Prostate gland (tissue), 2 donors: Measurements from ENCODE around the gene CDH16.
"Not testable (repeated sequence)": the region's sequence is repeated elsewhere in the genome, so short reads cannot be mapped to it uniquely, and the experiment has no call there.

Experiments
- CTCF ChIP-seq, 4 experiments: fragments of 200-600 bp in 2 of 4; fragments of 450-650 bp in 2 of 4; sonication (generic) in 2 of 4; IDR thresholded peaks; 1 replicate in 3 of 4; 2 replicates in 1 of 4; pipeline ENCODE4 v1.5.1; 2016 to 2019; ENCODE audit warnings: antibody characterized with exemption in 4 of 4, mild to moderate bottlenecking in 2 of 4, moderate library complexity in 2 of 4
- POLR2A ChIP-seq: fragments of 450-650 bp; IDR thresholded peaks from one replicate; pipeline ENCODE4 v1.6.1; 2016; ENCODE audit warnings: antibody characterized with exemption, mild to moderate bottlenecking

- not testable (repeated sequence) for TF ChIP-seq POLR2A; CTCF (IDR thresholded peaks at IDR 0.05)
Observed at GRCh38 chr16:66871363-66871762, 47.3 kb downstream of the CDH16 start.
